ENCODE data around the gene NTSR1.
A peak's percentile ranks its signal among the peaks of the same experiment; 100 is the strongest.

NTSR1 gene

DNA sequence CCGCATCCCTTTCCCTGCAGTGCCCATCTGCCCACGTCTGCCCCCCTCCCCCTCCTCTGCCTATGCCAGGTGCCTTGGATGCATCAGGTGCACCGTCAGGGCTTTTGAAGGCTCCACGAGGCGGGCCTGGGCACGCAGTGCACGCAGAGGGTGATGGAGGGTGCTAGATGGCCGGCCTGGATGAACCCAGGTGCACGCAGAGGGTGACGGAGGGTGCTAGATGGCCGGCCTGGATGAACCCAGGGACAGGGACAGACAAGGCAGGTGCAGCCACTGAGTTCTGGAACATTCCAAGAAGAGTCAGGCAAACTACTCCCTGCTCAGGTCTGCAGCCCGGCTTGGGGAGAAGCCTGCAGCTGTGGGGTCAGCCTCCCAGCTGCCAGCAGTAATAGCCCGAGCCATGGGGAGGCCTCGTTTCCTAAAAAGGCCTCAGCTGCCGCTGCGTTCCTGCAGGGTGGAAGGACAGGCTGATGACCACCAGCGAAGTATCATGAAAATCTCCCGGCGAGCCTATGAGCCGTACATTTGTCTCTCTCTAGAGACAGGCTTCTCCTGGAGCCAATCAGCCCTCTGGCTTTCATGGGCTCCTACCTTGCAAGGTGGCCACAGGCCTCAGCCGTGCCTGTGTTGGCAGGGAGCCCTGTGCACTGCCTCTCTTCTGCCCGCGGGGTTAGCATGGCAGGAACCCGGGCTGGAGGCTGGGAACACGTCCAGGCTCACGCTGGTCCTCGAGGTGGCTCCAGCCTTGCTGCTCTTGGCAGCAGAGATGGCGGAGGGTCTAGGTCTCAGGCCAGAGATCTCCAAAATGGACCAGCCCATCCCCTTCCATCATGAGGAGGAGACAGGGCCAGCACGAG lies 29.6 kb downstream of the NTSR1 start:
- H3K4me3 ChIP-seq (ENCODE audit: low read length), result no peak overlapping the region
- H3K9me2 ChIP-seq (replicated peaks; ENCODE audit: control insufficient read depth, low read length), result no peaks in the 10 kb centered on the region
- no peak overlapping the region for H3K4me2 ChIP-seq (ENCODE audit: low read length)
- H3K36me3 ChIP-seq (ENCODE audit: control insufficient read depth, low read length), result no peaks in the 10 kb centered on the region
- no peaks in the 10 kb centered on the region for H4K20me1 ChIP-seq (ENCODE audit: control insufficient read depth, insufficient read depth, low read depth, low read length)
- no peaks in the 10 kb centered on the region for H3K79me2 ChIP-seq (ENCODE audit: control insufficient read depth, low read length)
- H3K27me3 ChIP-seq (ENCODE audit: control insufficient read depth, low read length), result no peaks in the 10 kb centered on the region; the same call in 1 of the 2 replicates
- TF ChIP-seq EZH2phosphoT487 (IDR thresholded peaks at IDR 0.05; ENCODE audit: borderline replicate concordance, low read length), result no peak
- TF ChIP-seq, protein P1, sequence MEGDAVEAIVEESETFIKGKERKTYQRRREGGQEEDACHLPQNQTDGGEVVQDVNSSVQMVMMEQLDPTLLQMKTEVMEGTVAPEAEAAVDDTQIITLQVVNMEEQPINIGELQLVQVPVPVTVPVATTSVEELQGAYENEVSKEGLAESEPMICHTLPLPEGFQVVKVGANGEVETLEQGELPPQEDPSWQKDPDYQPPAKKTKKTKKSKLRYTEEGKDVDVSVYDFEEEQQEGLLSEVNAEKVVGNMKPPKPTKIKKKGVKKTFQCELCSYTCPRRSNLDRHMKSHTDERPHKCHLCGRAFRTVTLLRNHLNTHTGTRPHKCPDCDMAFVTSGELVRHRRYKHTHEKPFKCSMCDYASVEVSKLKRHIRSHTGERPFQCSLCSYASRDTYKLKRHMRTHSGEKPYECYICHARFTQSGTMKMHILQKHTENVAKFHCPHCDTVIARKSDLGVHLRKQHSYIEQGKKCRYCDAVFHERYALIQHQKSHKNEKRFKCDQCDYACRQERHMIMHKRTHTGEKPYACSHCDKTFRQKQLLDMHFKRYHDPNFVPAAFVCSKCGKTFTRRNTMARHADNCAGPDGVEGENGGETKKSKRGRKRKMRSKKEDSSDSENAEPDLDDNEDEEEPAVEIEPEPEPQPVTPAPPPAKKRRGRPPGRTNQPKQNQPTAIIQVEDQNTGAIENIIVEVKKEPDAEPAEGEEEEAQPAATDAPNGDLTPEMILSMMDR (IDR thresholded peaks at IDR 0.05; ENCODE audit: low read depth, low read length, poor library complexity, severe bottlenecking), result no peak
- H3K27ac ChIP-seq (ENCODE audit: low read depth, low read length), result no peak overlapping the region
- H3K4me1 ChIP-seq (ENCODE audit: control insufficient read depth, low read length), result peaks cover 16% of the 10 kb centered on the region
- H3F3A ChIP-seq (ENCODE audit: control insufficient read depth, insufficient read depth), result no peaks in the 10 kb centered on the region
- H3K9me3 ChIP-seq (ENCODE audit: control insufficient read depth, insufficient read depth, low read length), result no peaks in the 10 kb centered on the region

DNA sequence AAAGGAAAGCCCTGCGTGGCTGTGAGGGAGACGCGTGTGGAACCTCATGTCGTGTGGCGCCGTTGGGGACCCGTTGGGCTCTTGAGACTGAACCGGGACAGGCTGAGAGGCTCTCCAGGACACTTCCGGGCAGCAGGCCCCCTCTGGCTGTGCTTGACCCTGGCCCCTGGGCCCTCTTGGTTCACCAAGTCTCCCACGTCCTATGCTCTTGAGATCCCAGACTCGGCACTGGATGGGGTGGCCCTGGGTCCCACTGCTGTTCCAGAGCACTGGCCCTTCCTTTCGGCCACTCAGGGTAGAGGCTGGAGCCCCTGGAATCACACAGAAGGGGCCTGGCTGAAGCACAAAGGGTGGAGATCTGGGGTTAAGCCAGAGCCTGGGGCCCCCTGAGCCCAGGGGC lies 30.4 kb downstream of the NTSR1 start:
- Histone ChIP-seq H3K4me2 (ENCODE audit: low read length) (no peak overlapping the region), H3K27ac (ENCODE audit: low read depth, low read length) (no peak overlapping the region)

DNA sequence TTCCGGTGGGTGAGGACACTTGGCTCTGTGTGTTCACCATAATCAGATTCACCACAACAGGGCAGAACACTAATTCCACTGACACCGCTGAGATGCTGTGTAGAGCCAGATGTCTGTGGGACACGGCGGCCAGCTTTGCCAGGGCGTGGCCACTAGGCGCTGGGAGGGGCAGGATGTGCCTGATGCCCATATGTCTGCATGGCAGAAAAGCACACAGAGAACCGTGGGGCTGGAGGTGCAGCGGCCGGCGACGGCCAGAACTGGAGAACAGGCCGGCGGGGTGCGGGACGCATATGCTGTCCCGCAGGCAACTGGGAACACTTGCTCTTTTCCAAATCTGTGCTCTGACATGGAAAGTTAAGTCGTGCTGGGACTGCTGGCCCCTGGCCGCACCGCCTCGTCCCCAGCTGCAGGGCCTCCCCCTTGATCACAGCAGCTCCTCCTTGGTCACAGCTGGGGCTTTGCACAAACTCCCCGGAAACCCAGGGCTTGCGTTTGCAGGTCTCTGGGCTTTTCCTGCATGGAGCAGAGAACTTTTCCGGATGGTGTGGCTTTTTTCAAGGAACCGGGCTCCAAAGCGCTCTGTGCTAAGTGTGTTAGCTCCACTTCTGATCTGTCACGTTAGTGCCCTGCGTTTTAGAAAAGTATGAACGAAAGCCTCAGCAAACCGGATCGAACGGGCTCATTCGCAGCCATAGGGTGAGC lies 31.1 kb downstream of the NTSR1 start:
- Histone ChIP-seq H3K9me3 (ENCODE audit: control insufficient read depth, insufficient read depth, low read length) (no peaks in the 10 kb centered on the region), H4K20me1 (ENCODE audit: control insufficient read depth, insufficient read depth, low read depth, low read length) (no peaks in the 10 kb centered on the region), H3K27ac (ENCODE audit: low read depth, low read length) (no peak overlapping the region), H3K27me3 (ENCODE audit: control insufficient read depth, low read length) (no peaks in the 10 kb centered on the region; the same call in 1 of the 2 replicates), H3K9me2 (replicated peaks; ENCODE audit: control insufficient read depth, low read length) (no peaks in the 10 kb centered on the region), H3K4me3 (ENCODE audit: low read length) (peak overlapping the region; percentile 45), H3F3A (ENCODE audit: control insufficient read depth, insufficient read depth) (no peaks in the 10 kb centered on the region), H3K79me2 (ENCODE audit: control insufficient read depth, low read length) (no peaks in the 10 kb centered on the region), H3K4me2 (ENCODE audit: low read length) (peak overlapping the region; percentile 63), H3K4me1 (ENCODE audit: control insufficient read depth, low read length) (peaks cover 16% of the 10 kb centered on the region), H3K36me3 (ENCODE audit: control insufficient read depth, low read length) (no peaks in the 10 kb centered on the region)
- no peak for TF ChIP-seq EZH2phosphoT487 (IDR thresholded peaks at IDR 0.05; ENCODE audit: borderline replicate concordance, low read length)
- TF ChIP-seq, protein P1 (IDR thresholded peaks at IDR 0.05; ENCODE audit: low read depth, low read length, poor library complexity, severe bottlenecking), result no peak

More for the DNA sequence above, 30.4 kb downstream of the NTSR1 start:
- Histone ChIP-seq H3K4me3 (ENCODE audit: low read length) (no peak overlapping the region), H3K27me3 (ENCODE audit: control insufficient read depth, low read length) (no peaks in the 10 kb centered on the region; the same call in 1 of the 2 replicates), H3K9me3 (ENCODE audit: control insufficient read depth, insufficient read depth, low read length) (no peaks in the 10 kb centered on the region), H3K79me2 (ENCODE audit: control insufficient read depth, low read length) (no peaks in the 10 kb centered on the region), H3K9me2 (replicated peaks; ENCODE audit: control insufficient read depth, low read length) (no peaks in the 10 kb centered on the region), H3F3A (ENCODE audit: control insufficient read depth, insufficient read depth) (no peaks in the 10 kb centered on the region), H4K20me1 (ENCODE audit: control insufficient read depth, insufficient read depth, low read depth, low read length) (no peaks in the 10 kb centered on the region), H3K4me1 (ENCODE audit: control insufficient read depth, low read length) (peaks cover 16% of the 10 kb centered on the region), H3K36me3 (ENCODE audit: control insufficient read depth, low read length) (no peaks in the 10 kb centered on the region)
- TF ChIP-seq, protein P1 (IDR thresholded peaks at IDR 0.05; ENCODE audit: low read depth, low read length, poor library complexity, severe bottlenecking), result no peak
- no peak for TF ChIP-seq EZH2phosphoT487 (IDR thresholded peaks at IDR 0.05; ENCODE audit: borderline replicate concordance, low read length)

Data from DOHH2 (cell line).